Rectal smooth muscle tissue (tissue), 1 donor: ENCODE measurements around the gene ULK2.

Experiments
- H3K27ac ChIP-seq: one replicate; pipeline ENCODE4 v1.7.0; 2013; ENCODE audit warnings: low read depth, low read length, inconsistent platforms
- H3K27me3 ChIP-seq: one replicate; pipeline ENCODE4 v1.7.0; 2013; ENCODE audit warnings: low read length; ENCODE audit not compliant: control insufficient read depth, insufficient read depth
- H3K36me3 ChIP-seq: one replicate; pipeline ENCODE4 v1.7.0; 2013; ENCODE audit warnings: low read length; ENCODE audit not compliant: control insufficient read depth, insufficient read depth
- H3K4me1 ChIP-seq: one replicate; pipeline ENCODE4 v1.7.0; 2013; ENCODE audit warnings: low read length; ENCODE audit not compliant: control insufficient read depth, insufficient read depth
- H3K4me3 ChIP-seq: one replicate; pipeline ENCODE4 v1.7.0; 2013; ENCODE audit warnings: low read length
- H3K9ac ChIP-seq: one replicate; pipeline ENCODE4 v1.7.0; 2013; ENCODE audit warnings: low read length

Gene ULK2

DNA sequence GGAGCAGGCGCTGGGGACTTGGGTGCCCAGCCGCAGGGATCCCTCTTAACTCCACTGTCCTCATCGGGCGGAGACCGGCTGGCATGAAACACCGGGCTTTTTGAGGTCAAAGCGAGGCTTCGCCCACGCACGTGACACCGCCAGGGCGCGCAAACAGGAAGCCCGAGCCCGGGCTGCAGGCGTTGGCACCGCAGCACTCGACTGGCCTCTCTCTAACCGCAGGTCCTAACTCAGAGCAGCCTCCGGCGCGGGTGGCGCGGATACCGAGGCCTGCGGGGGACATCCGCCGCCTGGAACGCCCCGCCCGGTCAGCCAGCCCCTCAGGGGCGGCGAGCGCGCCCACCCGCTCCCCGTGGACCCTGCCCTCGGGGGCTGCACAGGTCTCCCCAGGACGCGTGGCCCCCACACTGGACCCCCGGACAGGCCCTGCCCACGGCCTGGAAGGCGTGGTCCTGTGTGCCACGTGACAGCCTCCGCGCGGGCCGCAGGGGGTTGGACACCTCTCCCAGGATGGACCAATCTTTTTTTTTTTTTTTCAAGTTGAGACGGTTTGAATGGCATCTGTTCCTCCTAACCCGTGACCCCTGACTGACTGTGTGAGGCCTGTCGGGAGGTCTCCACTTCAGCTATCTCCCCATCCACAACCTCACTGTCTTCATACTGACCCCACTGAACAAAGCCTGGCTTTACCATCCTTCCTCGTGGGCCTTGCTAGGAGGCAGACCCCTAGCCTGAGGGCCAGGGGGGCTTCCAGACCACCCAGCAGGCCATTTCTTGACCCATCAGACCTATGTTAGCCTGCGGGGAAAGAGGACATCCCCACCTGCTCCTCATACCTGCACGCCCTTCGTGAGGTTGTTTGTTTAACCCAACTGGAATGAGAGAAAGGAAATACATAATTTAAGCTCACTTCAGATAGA lies 143.0 kb downstream of the ULK2 start:
- Histone ChIP-seq H3K36me3 (no peaks in the 10 kb centered on the region), H3K4me3 (peak overlapping the region; percentile 22), H3K27ac (no peak overlapping the region), H3K27me3 (no peaks in the 10 kb centered on the region), H3K4me1 (peaks cover 22% of the 10 kb centered on the region), H3K9ac (no peak overlapping the region)

DNA sequence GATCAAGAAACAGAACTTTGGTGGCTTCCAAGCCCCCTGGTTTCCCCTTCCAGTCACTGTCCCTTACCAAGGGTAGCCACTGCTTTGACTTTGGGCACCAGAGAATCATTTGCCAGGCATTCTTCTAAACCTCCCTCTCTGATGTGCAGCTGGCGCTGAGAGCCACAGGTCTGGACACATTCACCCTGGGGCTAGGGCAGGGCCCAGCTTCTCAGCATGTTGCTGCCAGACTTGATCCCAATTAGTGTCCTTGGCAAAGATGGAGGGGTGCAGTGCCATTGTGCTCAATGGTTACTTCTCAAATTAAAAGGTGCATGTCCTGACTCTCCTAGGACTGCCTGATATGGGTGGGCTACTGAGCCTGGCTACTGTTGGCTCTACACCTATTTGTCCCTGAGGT lies 143.8 kb downstream of the ULK2 start:
- H3K4me1 ChIP-seq = peaks cover 22% of the 10 kb centered on the region
- H3K27ac ChIP-seq = no peak overlapping the region

More for the DNA sequence above, 143.8 kb downstream of the ULK2 start:
- Histone ChIP-seq H3K36me3 (no peaks in the 10 kb centered on the region), H3K9ac (no peak overlapping the region), H3K4me3 (no peak overlapping the region), H3K27me3 (no peaks in the 10 kb centered on the region)
